Measurements from ENCODE around the gene TBL1XR1. TPM values are rescaled to one million over a fixed set of nuclear protein-coding genes. Genes with fewer than 3 reads are reported as not detected.

Gene TBL1XR1
- total and polyA plus RNA-seq, 2 of the 8 experiments (the other 6 are each of a cell fraction or from before 2014, with no cell fraction given): 28.1 to 147 TPM

DNA sequence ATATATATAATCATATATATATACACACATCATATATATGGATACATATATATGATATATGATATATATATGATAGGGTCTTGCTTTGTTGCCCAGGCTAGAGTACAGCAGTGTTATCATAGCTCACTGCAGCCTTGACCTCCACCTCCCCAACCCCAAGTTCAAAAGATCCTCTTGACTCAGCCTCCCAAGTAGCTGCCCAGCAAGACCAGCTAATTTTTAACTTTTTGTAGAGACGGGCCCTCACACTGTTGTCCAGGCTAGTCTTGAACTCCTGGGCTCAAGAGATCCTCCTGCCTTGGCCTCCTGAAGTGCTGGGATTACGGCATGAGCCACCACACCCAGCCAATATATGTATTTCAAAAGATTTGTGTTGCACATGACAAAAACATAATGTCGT, 83.0 kb downstream of the TBL1XR1 start:
- H4K8ac ChIP-seq (ENCODE audit: extremely low read depth, insufficient read depth, low read length): no peak overlapping the region
- H4K20me1 ChIP-seq (replicated peaks in 1 of 2; ENCODE audit: control insufficient read depth in 1 of 2, insufficient read depth in 2 of 2, low read length in 2 of 2): peaks cover 11 to 17% of the 10 kb centered on the region in 2 experiments
- no peak overlapping the region for H3K4ac ChIP-seq (replicated peaks; ENCODE audit: insufficient read length, low read depth, low read length)
- no peak overlapping the region for H3K4me3 ChIP-seq (ENCODE audit: extremely low read depth in 1 of 4, insufficient read depth in 2 of 4, low read depth in 3 of 4, low read length in 4 of 4)
- no peak overlapping the region for H3K9ac ChIP-seq (replicated peaks in 1 of 4; ENCODE audit: extremely low read depth in 1 of 4, low read depth in 3 of 4, low read length in 3 of 4)
- no peak overlapping the region for H2AK5ac ChIP-seq (ENCODE audit: low read depth, low read length)
- ChIA-PET CTCF (ENCODE audit: partially characterized antibody) (no interaction called here), POLR2A (ENCODE audit: partially characterized antibody) (interaction anchor here (0.6 to 0.9 kb wide), 6 partner anchors 8 to 197 kb away, joined by 3 to 6 read pairs (median 4); no protein-coding TSS in a partner anchor)
- no peaks in the 10 kb centered on the region for H3K27me3 ChIP-seq (replicated peaks in 1 of 4; ENCODE audit: control insufficient read depth in 3 of 4, extremely low read depth in 1 of 4, insufficient read depth in 3 of 4, low read length in 3 of 4)
- peaks cover 3 to 10% (median 8%) of the 10 kb centered on the region in 4 experiments for H3K4me1 ChIP-seq (replicated peaks in 1 of 4; ENCODE audit: control insufficient read depth in 3 of 4, insufficient read depth in 4 of 4, low read length in 3 of 4)
- no peak overlapping the region for H3K23ac ChIP-seq (ENCODE audit: insufficient read length)
- H3K79me1 ChIP-seq (ENCODE audit: low read depth, low read length): peaks cover 2% of the 10 kb centered on the region; the same call in 1 of the 2 replicates
- no peak for TF ChIP-seq POLR2AphosphoS5 (IDR thresholded peaks at IDR 0.05; ENCODE audit: low read depth, low read length)
- no peak for TF ChIP-seq RNF2 (IDR thresholded peaks at IDR 0.05; ENCODE audit: borderline replicate concordance, low read depth, low read length, missing control alignments, poor library complexity, severe bottlenecking)
- TF ChIP-seq RAD21 (IDR thresholded peaks at IDR 0.05 in 1 of 2, conservative IDR thresholded peaks at IDR 0.05 in 1 of 2; ENCODE audit: low read depth in 2 of 2, low read length in 2 of 2): no peak
- no peak for TF ChIP-seq SIRT6 (IDR thresholded peaks at IDR 0.05; ENCODE audit: low read length)
- TF ChIP-seq, protein P1, sequence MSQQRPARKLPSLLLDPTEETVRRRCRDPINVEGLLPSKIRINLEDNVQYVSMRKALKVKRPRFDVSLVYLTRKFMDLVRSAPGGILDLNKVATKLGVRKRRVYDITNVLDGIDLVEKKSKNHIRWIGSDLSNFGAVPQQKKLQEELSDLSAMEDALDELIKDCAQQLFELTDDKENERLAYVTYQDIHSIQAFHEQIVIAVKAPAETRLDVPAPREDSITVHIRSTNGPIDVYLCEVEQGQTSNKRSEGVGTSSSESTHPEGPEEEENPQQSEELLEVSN (IDR thresholded peaks at IDR 0.05): no peak
- TF ChIP-seq RFX5 (IDR thresholded peaks at IDR 0.05; ENCODE audit: borderline replicate concordance, low read depth, low read length): no peak
- TF ChIP-seq SP2 (IDR thresholded peaks at IDR 0.05; ENCODE audit: low read length): no peak
- TF ChIP-seq, protein P2, sequence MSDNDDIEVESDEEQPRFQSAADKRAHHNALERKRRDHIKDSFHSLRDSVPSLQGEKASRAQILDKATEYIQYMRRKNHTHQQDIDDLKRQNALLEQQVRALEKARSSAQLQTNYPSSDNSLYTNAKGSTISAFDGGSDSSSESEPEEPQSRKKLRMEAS (IDR thresholded peaks at IDR 0.05): no peak
- TF ChIP-seq RXRA (IDR thresholded peaks at IDR 0.05; ENCODE audit: insufficient read depth, low read depth, low read length): no peak
- no peaks in the 10 kb centered on the region for H3K36me3 ChIP-seq (ENCODE audit: control insufficient read depth in 2 of 4, insufficient read depth in 4 of 4, low read length in 3 of 4)
- H3K27ac ChIP-seq (ENCODE audit: low read depth, low read length): no peak overlapping the region
- no peaks in the 10 kb centered on the region for H3K9me3 ChIP-seq (ENCODE audit: insufficient read depth in 2 of 2, low read depth in 1 of 2, low read length in 1 of 2)
- no peak overlapping the region for H2BK120ac ChIP-seq (replicated peaks; ENCODE audit: low read depth, low read length)
- no peaks in the 10 kb centered on the region for H3K23me2 ChIP-seq (ENCODE audit: low read depth, low read length)
- no peak overlapping the region for H4K91ac ChIP-seq (replicated peaks; ENCODE audit: insufficient read length, low read length)
- no peak overlapping the region for H3K14ac ChIP-seq (ENCODE audit: insufficient read length)
- H3K18ac ChIP-seq (ENCODE audit: extremely low read depth, low read length): no peak overlapping the region
- DNase-seq (ENCODE audit: low read depth in 1 of 2, low spot score in 2 of 2): no peak
- H2BK20ac ChIP-seq (ENCODE audit: low read length): no peak overlapping the region
- peaks cover 11 to 99% of the 10 kb centered on the region in 2 experiments for H3K79me2 ChIP-seq (ENCODE audit: control insufficient read depth in 1 of 2, insufficient read depth in 2 of 2, low read length in 2 of 2)
- WGBS, 2 experiments (ENCODE audit: extremely low coverage in 1 of 2, insufficient coverage in 1 of 2, insufficient read length in 1 of 2, insufficient replicate concordance in 2 of 2, low coverage in 1 of 2, low lambda C conversion rate in 2 of 2, missing lambda C conversion rate in 1 of 2): 57% methylated on average over 3 of the region's 3 CpGs; no CpG with 5 or more reads in 1 of the 2 experiments
- no peak overlapping the region for H2BK12ac ChIP-seq (ENCODE audit: low read depth, low read length)
- no peak for FAIRE-seq
- no peak overlapping the region for H2BK5ac ChIP-seq (ENCODE audit: low read depth, low read length)
- H3K4me2 ChIP-seq (ENCODE audit: insufficient read depth in 1 of 2, low read depth in 2 of 2, low read length in 2 of 2): no peak overlapping the region
- no peak overlapping the region for H2BK15ac ChIP-seq (ENCODE audit: low read length)
- H2AFZ ChIP-seq (ENCODE audit: low read length): no peak overlapping the region
- no peak overlapping the region for H3K56ac ChIP-seq (replicated peaks; ENCODE audit: insufficient read length, low read depth, low read length)
- no peak overlapping the region for H4K5ac ChIP-seq (ENCODE audit: insufficient read length, low read depth, low read length)

Measured in H1 (cell line).